Vein endothelial cell (primary cell): ENCODE results near the gene MPL. TPM values are rescaled to one million over a fixed set of nuclear protein-coding genes. Genes with fewer than 3 reads are reported as not detected.

ENCODE experiments used
- total RNA-seq: library from RNA; depleted of rRNA; stranded (reverse); fragments of >200 nt; gene quantifications from 2 replicates; pipeline ENCODE4 v1.2.3, GENCODE V29; 2012

The MPL gene
- total RNA-seq = under 0.01 and 0.10 TPM in 2 replicates

DNA sequence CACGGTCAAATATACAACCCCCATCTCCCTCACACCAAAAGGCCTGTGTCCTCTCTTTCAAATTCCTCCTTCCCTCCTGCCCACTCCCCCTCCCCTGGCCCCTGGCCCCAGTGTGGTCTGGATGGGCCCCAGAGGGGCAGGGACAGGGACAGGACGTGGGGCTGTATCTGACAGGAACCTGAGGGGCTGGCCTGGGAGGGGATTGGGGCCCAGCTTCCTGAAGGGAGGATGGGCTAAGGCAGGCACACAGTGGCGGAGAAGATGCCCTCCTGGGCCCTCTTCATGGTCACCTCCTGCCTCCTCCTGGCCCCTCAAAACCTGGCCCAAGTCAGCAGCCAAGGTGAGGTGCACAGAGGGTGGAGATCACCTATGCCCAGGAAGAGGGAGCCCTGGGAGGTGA lies at the start of gene MPL:
TSS of gene MPL (plus strand) at position 231 of the 400 bp plus-strand sequence. CDS start at position 262, 31 bp downstream.

GRCh38 chr1:43300378-43301094 lies 37.1 kb upstream of the MPL start, which contains the start of gene TIE1:
Gene TIE1, plus strand, starts transcription at chr1:43300982. Its CDS starts 90 bp downstream, at chr1:43301072.

GRCh38 chr1:43358746-43359693 lies 21.4 kb downstream of the MPL start, which contains the start of gene CDC20:
Gene CDC20, plus strand, starts transcription at chr1:43358981. Its CDS starts 235 bp downstream, at chr1:43359216.

DNA sequence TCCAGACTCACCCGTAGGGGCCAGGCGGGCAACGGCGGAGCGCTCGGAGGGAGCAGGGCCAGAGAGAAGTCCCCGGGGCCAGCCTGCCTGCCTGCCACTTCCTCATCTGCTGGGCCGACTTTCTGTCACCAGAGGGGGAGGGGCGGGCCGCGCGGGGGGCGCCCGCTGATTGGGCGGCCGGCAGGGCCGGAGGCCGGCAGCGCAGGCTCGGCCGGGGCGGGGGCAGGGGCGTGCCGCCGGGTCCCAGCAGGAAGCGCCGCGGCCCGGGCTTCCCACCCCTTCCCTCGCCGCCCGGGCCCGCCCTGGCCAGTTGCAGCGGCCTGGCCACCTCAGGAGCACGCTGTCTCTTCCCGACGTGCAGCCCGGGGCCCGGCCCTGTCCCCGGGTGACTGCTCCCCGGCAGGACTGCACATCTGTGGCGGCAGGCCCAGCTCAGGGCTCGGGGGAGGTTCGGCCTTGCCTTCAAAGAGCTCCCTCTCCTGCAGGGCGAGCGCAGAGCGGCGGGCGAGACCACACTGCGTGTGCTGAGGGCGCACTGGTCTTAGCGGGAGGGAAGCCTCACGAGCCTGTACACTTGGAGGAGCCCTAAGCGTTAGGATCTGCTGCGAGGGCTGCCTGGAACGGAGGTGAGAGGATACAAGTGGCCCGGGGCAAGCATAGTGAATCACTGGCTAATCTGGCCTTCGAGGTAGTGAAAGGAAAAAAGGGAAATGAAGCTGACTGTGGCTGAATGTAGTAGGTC lies 30.5 kb downstream of the MPL start, which contains the start of gene ELOVL1:
TSS of gene ELOVL1 (minus strand) at position 108 of the 742 bp plus-strand sequence. CDS start 2,402 bp downstream, outside the sequence.

DNA sequence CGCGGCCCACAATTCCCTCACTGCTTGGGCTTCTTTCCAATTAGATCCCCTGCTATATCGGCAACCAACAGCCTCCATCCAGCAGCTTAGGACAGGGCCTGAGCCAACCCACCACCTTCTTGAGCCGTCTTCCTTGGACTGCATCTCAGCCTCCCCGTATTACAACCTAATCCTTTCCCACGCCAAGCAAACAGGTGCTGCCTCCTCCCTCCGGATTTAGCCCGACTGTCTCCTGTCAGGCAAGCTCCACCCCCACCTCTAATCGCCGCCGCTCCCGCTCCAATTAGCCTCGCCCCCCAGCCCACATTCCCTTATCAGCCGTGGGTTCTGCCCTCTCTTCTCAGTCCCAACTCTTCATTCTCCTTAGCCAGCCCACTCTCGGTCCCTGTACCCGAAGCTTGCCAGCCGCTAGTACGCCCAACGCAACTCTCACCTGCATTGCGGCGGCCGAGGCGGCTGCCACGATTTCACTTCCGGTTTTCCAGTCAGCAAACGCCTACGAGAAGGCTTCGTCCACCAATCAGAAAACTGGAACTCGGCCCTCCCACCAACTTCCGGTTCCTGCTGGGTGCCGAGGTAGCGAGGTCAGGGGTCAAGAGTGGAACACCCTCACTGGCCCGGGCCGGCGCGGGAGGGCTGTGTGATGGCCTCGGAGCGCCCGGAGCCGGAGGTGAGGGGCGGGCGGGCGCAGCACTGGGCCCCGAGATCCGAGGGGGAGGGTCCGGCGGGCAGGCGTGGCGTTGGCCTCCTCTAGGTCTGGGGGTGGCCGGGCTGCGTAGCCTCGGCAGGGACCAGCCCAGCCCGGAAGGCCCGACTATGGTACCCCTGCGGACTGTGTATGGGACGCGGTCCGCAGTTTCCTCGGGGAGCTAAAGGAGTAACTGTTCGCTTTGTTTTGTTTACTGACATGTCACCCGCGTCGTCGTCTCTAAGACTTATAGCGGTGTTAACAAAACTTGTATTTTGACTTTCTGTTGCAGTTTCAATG lies 52.0 kb downstream of the MPL start, which contains the start of the genes MED8 and SZT2:
TSS of gene MED8 (minus strand) at position 475 of the 988 bp plus-strand sequence. CDS start at position 439, 36 bp downstream.
TSS of gene SZT2 (plus strand) at position 574 of the 988 bp plus-strand sequence. CDS start at position 644, 70 bp downstream.

Other genes starting within 250 kb of the MPL start
- 98.3 and 146 TPM in 2 replicates for gene EBNA1BP2, start 165.5 kb upstream of the MPL start, total RNA-seq
- gene CFAP57, start 165.5 kb upstream of the MPL start, total RNA-seq = 0.10 and 1.3 TPM in 2 replicates
- not detected in 2 replicates for gene TMEM125, start 67.8 kb upstream of the MPL start, total RNA-seq
- gene C1orf210, start 52.2 kb upstream of the MPL start, total RNA-seq = not detected in 2 replicates
- gene TIE1, start 36.8 kb upstream of the MPL start, total RNA-seq = 636 and 1,011 TPM in 2 replicates
- gene CDC20, start 21.2 kb downstream of the MPL start, total RNA-seq = 46.4 and 73.2 TPM in 2 replicates
- 78.5 and 80.4 TPM in 2 replicates for gene ELOVL1, start 30.2 kb downstream of the MPL start, total RNA-seq
- 42.8 and 46.2 TPM in 2 replicates for gene MED8, start 52.0 kb downstream of the MPL start, total RNA-seq
- gene SZT2, start 52.1 kb downstream of the MPL start, total RNA-seq = 32.1 and 32.7 TPM in 2 replicates
- 137 and 244 TPM in 2 replicates for gene HYI, start 116.1 kb downstream of the MPL start, total RNA-seq
- 173 and 288 TPM in 2 replicates for gene PTPRF, start 193.1 kb downstream of the MPL start, total RNA-seq